H1 (cell line): ENCODE data around the gene INTS6. TPM values are rescaled to one million over a fixed set of nuclear protein-coding genes. Genes with fewer than 3 reads are reported as not detected.

ENCODE experiments used
- CTCF ChIA-PET: fragments of 300-600 bp; sonication (Branson Sonifier 250); formaldehyde crosslinking; loops from one replicate; lab custom pipeline; 2021; ENCODE audit not compliant: partially characterized antibody; lab: Charles Lee
- POLR2A ChIA-PET: fragments of 300-600 bp; sonication (Branson Sonifier 250); formaldehyde crosslinking; loops from one replicate; lab custom pipeline; 2021; ENCODE audit warnings: inconsistent platforms; ENCODE audit not compliant: partially characterized antibody; lab: Charles Lee
- DNase-seq, 2 experiments: peaks; one replicate each; pipeline versions ENCODE4 v3.0.0 to v3.0.0-alpha.2; 2010 to 2022; ENCODE audit warnings: low spot score in 2 of 2, low read depth in 1 of 2, mixed read lengths in 1 of 2
- FAIRE-seq: peaks from 2 replicates; lab custom pipeline; 2011; peaks lifted over from hg19 to GRCh38; lab: Jason Lieb, UNC
- H2AFZ ChIP-seq: 2 replicates; pipeline ENCODE4 v1.8.1; 2012; ENCODE audit warnings: low read length, inconsistent platforms
- H2AK5ac ChIP-seq: 2 replicates; pipeline ENCODE4 v1.6.1; 2013; ENCODE audit warnings: low read depth, low read length
- H2BK120ac ChIP-seq: replicated peaks from 2 replicates; pipeline ENCODE3; 2013; ENCODE audit warnings: low read depth, low read length, inconsistent platforms
- H2BK12ac ChIP-seq: 2 replicates; pipeline ENCODE4 v1.6.1; 2013; ENCODE audit warnings: low read depth, low read length
- H2BK15ac ChIP-seq: 2 replicates; pipeline ENCODE4 v1.6.1; 2013; ENCODE audit warnings: low read length
- H2BK20ac ChIP-seq: 2 replicates; pipeline ENCODE4 v1.6.1; 2013; ENCODE audit warnings: low read length
- H2BK5ac ChIP-seq: 2 replicates; pipeline ENCODE4 v1.6.1; 2013; ENCODE audit warnings: low read depth, low read length
- H3K14ac ChIP-seq: 2 replicates; pipeline ENCODE4 v1.6.1; 2013; ENCODE audit warnings: inconsistent platforms; ENCODE audit not compliant: insufficient read length
- H3K18ac ChIP-seq: 2 replicates; pipeline ENCODE4 v1.6.1; 2013; ENCODE audit warnings: low read length; ENCODE audit errors: extremely low read depth
- H3K23ac ChIP-seq: 2 replicates; pipeline ENCODE4 v1.6.1; 2013; ENCODE audit warnings: inconsistent platforms; ENCODE audit not compliant: insufficient read length
- H3K23me2 ChIP-seq: 2 replicates; pipeline ENCODE4 v1.6.1; 2013; ENCODE audit warnings: low read depth, low read length
- H3K27ac ChIP-seq: 2 replicates; pipeline ENCODE4 v1.6.1; 2011; ENCODE audit warnings: low read depth, low read length, inconsistent platforms
- H3K27me3 ChIP-seq, 4 experiments: replicated peaks in 1 of 4; 1 replicate in 1 of 4; 2 replicates in 3 of 4; pipeline versions ENCODE4 v1.6.1 to v1.8.1; 2011 to 2013; ENCODE audit warnings: low read length in 3 of 4, mild to moderate bottlenecking in 3 of 4, inconsistent platforms in 2 of 4, mixed read lengths in 2 of 4, moderate library complexity in 1 of 4; ENCODE audit not compliant: control insufficient read depth in 3 of 4, insufficient read depth in 3 of 4; ENCODE audit errors: extremely low read depth in 1 of 4
- H3K36me3 ChIP-seq, 4 experiments: 2 replicates each; pipeline versions ENCODE4 v1.6.1 to v1.8.1; 2011 to 2013; ENCODE audit warnings: mild to moderate bottlenecking in 4 of 4, low read length in 3 of 4, moderate library complexity in 2 of 4, control low read depth in 1 of 4, inconsistent platforms in 1 of 4; ENCODE audit not compliant: insufficient read depth in 4 of 4, control insufficient read depth in 2 of 4
- H3K4ac ChIP-seq: replicated peaks from 2 replicates; pipeline ENCODE3; 2013; ENCODE audit warnings: low read length, low read depth, mixed read lengths, inconsistent platforms; ENCODE audit not compliant: insufficient read length
- H3K4me1 ChIP-seq, 4 experiments: replicated peaks in 1 of 4; 1 replicate in 1 of 4; 2 replicates in 3 of 4; pipeline versions ENCODE4 v1.6.1 to v1.8.1; 2011 to 2013; ENCODE audit warnings: low read length in 3 of 4, inconsistent platforms in 2 of 4, mixed read lengths in 1 of 4; ENCODE audit not compliant: insufficient read depth in 4 of 4, control insufficient read depth in 3 of 4
- H3K4me2 ChIP-seq, 2 experiments: 2 replicates each; pipeline versions ENCODE4 v1.6.1 to v1.8.1; 2011 to 2013; ENCODE audit warnings: low read depth in 2 of 2, low read length in 2 of 2, control low read depth in 1 of 2, inconsistent platforms in 1 of 2, mild to moderate bottlenecking in 1 of 2; ENCODE audit not compliant: insufficient read depth in 1 of 2
- H3K4me3 ChIP-seq, 4 experiments: fragments of 200-600, 300-600 bp in 1 of 4; sonication (generic), shearing (Covaris generic), sonication (Bioruptor Twin) in 1 of 4; 2 replicates each; pipeline versions ENCODE4 v1.5.1 to v1.8.1; 2011 to 2016; ENCODE audit warnings: low read length in 4 of 4, low read depth in 3 of 4, control low read depth in 2 of 4, inconsistent platforms in 2 of 4, mild to moderate bottlenecking in 2 of 4, mixed read lengths in 1 of 4, moderate library complexity in 1 of 4; ENCODE audit not compliant: insufficient read depth in 2 of 4; ENCODE audit errors: extremely low read depth in 1 of 4
- H3K56ac ChIP-seq: replicated peaks from 2 replicates; pipeline ENCODE3; 2013; ENCODE audit warnings: low read depth, mild to moderate bottlenecking, mixed read lengths, low read length, inconsistent platforms; ENCODE audit not compliant: insufficient read length
- H3K79me1 ChIP-seq: 2 replicates; pipeline ENCODE4 v1.6.1; 2013; ENCODE audit warnings: low read depth, low read length, control low read depth
- H3K79me2 ChIP-seq, 2 experiments: 2 replicates each; pipeline versions ENCODE4 v1.6.1 to v1.8.1; 2012 to 2013; ENCODE audit warnings: low read length in 2 of 2, mild to moderate bottlenecking in 2 of 2, inconsistent platforms in 1 of 2; ENCODE audit not compliant: insufficient read depth in 2 of 2, control insufficient read depth in 1 of 2
- H3K9ac ChIP-seq, 4 experiments: replicated peaks in 1 of 4; 1 replicate in 1 of 4; 2 replicates in 3 of 4; pipeline versions ENCODE4 v1.6.1 to v1.8.1; 2011 to 2013; ENCODE audit warnings: low read depth in 3 of 4, low read length in 3 of 4, control low read depth in 2 of 4, mild to moderate bottlenecking in 2 of 4, moderate library complexity in 2 of 4, inconsistent platforms in 1 of 4; ENCODE audit errors: extremely low read depth in 1 of 4
- H3K9me3 ChIP-seq, 2 experiments: 2 replicates each; pipeline versions ENCODE4 v1.6.1 to v1.8.1; 2012 to 2013; ENCODE audit warnings: mild to moderate bottlenecking in 2 of 2, moderate library complexity in 2 of 2, control low read depth in 1 of 2, inconsistent platforms in 1 of 2, low read depth in 1 of 2, low read length in 1 of 2, mixed read lengths in 1 of 2; ENCODE audit not compliant: insufficient read depth in 2 of 2
- H4K20me1 ChIP-seq, 2 experiments: replicated peaks in 1 of 2; 2 replicates each; pipeline versions ENCODE3 to v1.8.1; 2011 to 2013; ENCODE audit warnings: inconsistent platforms in 2 of 2, low read length in 2 of 2, mild to moderate bottlenecking in 1 of 2; ENCODE audit not compliant: insufficient read depth in 2 of 2, control insufficient read depth in 1 of 2
- H4K5ac ChIP-seq: 2 replicates; pipeline ENCODE4 v1.6.1; 2013; ENCODE audit warnings: low read length, low read depth, mixed read lengths, inconsistent platforms; ENCODE audit not compliant: insufficient read length
- H4K8ac ChIP-seq: 2 replicates; pipeline ENCODE4 v1.8.0; 2013; ENCODE audit warnings: mild to moderate bottlenecking, moderate library complexity, low read length, inconsistent platforms; ENCODE audit not compliant: insufficient read depth; ENCODE audit errors: extremely low read depth
- H4K91ac ChIP-seq: replicated peaks from 2 replicates; pipeline ENCODE3; 2013; ENCODE audit warnings: low read length, mixed read lengths, inconsistent platforms; ENCODE audit not compliant: insufficient read length
- EGR1 ChIP-seq: IDR thresholded peaks from 2 replicates; pipeline ENCODE4 v1.6.1; 2011; ENCODE audit warnings: low read depth, low read length, borderline replicate concordance
- EP300 ChIP-seq, 2 experiments: IDR thresholded peaks; 1 replicate in 1 of 2; 2 replicates in 1 of 2; pipeline ENCODE4 v1.6.1; 2011 to 2012; ENCODE audit warnings: low read depth in 2 of 2, low read length in 2 of 2, mild to moderate bottlenecking in 2 of 2, borderline replicate concordance in 1 of 2, inconsistent platforms in 1 of 2, moderate library complexity in 1 of 2
- KDM1A ChIP-seq: fragments of 200-600, 300-600 bp; sonication (generic); IDR thresholded peaks from 2 replicates; pipeline ENCODE4 v1.7.1; 2016; ENCODE audit warnings: mild to moderate bottlenecking, low read length, borderline replicate concordance
- NRF1 ChIP-seq: IDR thresholded peaks from 2 replicates; pipeline ENCODE4 v1.6.1; 2011; ENCODE audit warnings: mild to moderate bottlenecking, low read depth, low read length, improper control_type of control experiment
- RNF2 ChIP-seq: fragments of 200-900, 300-1000 bp; sonication (generic); IDR thresholded peaks from 2 replicates; pipeline ENCODE4 v1.7.1; 2016; ENCODE audit warnings: borderline replicate concordance, low read depth, mild to moderate bottlenecking, antibody characterized with exemption, low read length; ENCODE audit not compliant: poor library complexity, severe bottlenecking; ENCODE audit errors: missing control alignments
- polyA plus RNA-seq, 7 experiments: library from polyadenylated mRNA; depleted of rRNA in 3 of 7; stranded (reverse) in 5 of 7; unstranded in 2 of 7; fragments of >200 nt in 5 of 7; fragments of 200-250 nt in 2 of 7; gene quantifications; 1 replicate in 5 of 7; 2 replicates in 1 of 7; 4 replicates in 1 of 7; pipeline versions ENCODE4 v1.2.1 to v1.2.3, GENCODE V29; 2011 to 2013; ENCODE audit warnings: missing spikeins in 2 of 7, mixed read lengths in 2 of 7
- total RNA-seq: library from RNA; stranded (reverse); fragmentation: NEBNext Ultra II Directional; extraction: Animal tissue kit (Norgen Biotek cat#: 25700); gene quantifications from 2 replicates; pipeline ENCODE4 v1.2.1, GENCODE V29; 2021
- TF ChIP-seq, protein P1 (sequence below): IDR thresholded peaks from 2 replicates; pipeline ENCODE4 v1.6.1; 2011; ENCODE audit warnings: low read length, improper control_type of control experiment
- TF ChIP-seq, protein P2 (sequence below): IDR thresholded peaks from 2 replicates; pipeline ENCODE4 v1.6.1; 2012; ENCODE audit warnings: inconsistent platforms
- TF ChIP-seq, protein P3 (sequence below), 3 experiments: IDR thresholded peaks; 1 replicate in 2 of 3; 2 replicates in 1 of 3; pipeline versions ENCODE4 v1.5.1 to v1.6.1; 2011; ENCODE audit warnings: low read length in 3 of 3, mild to moderate bottlenecking in 3 of 3, inconsistent platforms in 2 of 3, low read depth in 1 of 3, moderate library complexity in 1 of 3; ENCODE audit not compliant: insufficient read depth in 1 of 3; ENCODE audit errors: control extremely low read depth in 1 of 3

Gene INTS6
- total and polyA plus RNA-seq, 2 of the 8 experiments (the other 6 are each of a cell fraction or from before 2014, with no cell fraction given) = 12.6 to 42.8 TPM

DNA sequence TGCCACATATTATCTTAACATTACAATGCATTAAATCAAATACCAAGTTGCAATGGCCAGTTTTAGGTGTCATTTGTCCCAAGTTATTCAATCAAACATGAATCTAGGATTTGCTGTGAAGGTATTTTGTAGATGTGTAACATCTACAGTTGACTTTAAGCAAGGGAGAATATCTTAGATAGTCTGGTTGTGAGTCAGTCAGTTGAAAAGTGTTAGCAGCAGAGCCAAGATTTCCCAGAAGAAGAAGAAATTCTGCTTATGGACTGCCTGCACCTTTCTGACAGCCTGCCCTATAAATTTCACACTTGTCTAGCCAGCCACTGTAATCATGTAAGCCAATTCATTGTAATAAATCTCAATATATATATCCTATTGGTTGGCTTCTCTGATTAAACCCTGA lies 41.3 kb upstream of the INTS6 start:
- no peak overlapping the region for H3K27ac ChIP-seq
- H3K27me3 ChIP-seq = no peaks in the 10 kb centered on the region
- H3K4me1 ChIP-seq = no peaks in the 10 kb centered on the region
- H2AK5ac ChIP-seq = no peak overlapping the region
- no peak overlapping the region for H3K56ac ChIP-seq
- no peak overlapping the region for H3K9ac ChIP-seq
- no peak overlapping the region for H2BK5ac ChIP-seq
- DNase-seq = no peak
- no peak overlapping the region for H2AFZ ChIP-seq
- H3K14ac ChIP-seq = no peak overlapping the region
- no peaks in the 10 kb centered on the region for H3K23me2 ChIP-seq
- H3K4ac ChIP-seq = no peak overlapping the region
- no peak overlapping the region for H4K8ac ChIP-seq
- H3K36me3 ChIP-seq = no peaks in the 10 kb centered on the region
- FAIRE-seq = peak; percentile 55
- ChIA-PET POLR2A (no interaction called here), CTCF (no interaction called here)
- no peak overlapping the region for H3K4me3 ChIP-seq
- no peak overlapping the region for H4K91ac ChIP-seq
- H3K23ac ChIP-seq = no peak overlapping the region
- no peaks in the 10 kb centered on the region for H4K20me1 ChIP-seq
- H3K79me2 ChIP-seq = no peaks in the 10 kb centered on the region
- no peak overlapping the region for H3K4me2 ChIP-seq
- no peaks in the 10 kb centered on the region for H3K79me1 ChIP-seq
- H2BK15ac ChIP-seq = no peak overlapping the region
- H3K18ac ChIP-seq = no peak overlapping the region
- H2BK12ac ChIP-seq = no peak overlapping the region
- no peak overlapping the region for H2BK20ac ChIP-seq
- no peak overlapping the region for H2BK120ac ChIP-seq
- no peaks in the 10 kb centered on the region for H3K9me3 ChIP-seq
- H4K5ac ChIP-seq = no peak overlapping the region
- no peak for TF ChIP-seq RNF2
- TF ChIP-seq, protein P1, sequence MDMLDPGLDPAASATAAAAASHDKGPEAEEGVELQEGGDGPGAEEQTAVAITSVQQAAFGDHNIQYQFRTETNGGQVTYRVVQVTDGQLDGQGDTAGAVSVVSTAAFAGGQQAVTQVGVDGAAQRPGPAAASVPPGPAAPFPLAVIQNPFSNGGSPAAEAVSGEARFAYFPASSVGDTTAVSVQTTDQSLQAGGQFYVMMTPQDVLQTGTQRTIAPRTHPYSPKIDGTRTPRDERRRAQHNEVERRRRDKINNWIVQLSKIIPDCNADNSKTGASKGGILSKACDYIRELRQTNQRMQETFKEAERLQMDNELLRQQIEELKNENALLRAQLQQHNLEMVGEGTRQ = no peak
- TF ChIP-seq, protein P2, sequence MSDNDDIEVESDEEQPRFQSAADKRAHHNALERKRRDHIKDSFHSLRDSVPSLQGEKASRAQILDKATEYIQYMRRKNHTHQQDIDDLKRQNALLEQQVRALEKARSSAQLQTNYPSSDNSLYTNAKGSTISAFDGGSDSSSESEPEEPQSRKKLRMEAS = no peak
- no peak for TF ChIP-seq EGR1
- TF ChIP-seq NRF1 = no peak
- TF ChIP-seq, protein P3, sequence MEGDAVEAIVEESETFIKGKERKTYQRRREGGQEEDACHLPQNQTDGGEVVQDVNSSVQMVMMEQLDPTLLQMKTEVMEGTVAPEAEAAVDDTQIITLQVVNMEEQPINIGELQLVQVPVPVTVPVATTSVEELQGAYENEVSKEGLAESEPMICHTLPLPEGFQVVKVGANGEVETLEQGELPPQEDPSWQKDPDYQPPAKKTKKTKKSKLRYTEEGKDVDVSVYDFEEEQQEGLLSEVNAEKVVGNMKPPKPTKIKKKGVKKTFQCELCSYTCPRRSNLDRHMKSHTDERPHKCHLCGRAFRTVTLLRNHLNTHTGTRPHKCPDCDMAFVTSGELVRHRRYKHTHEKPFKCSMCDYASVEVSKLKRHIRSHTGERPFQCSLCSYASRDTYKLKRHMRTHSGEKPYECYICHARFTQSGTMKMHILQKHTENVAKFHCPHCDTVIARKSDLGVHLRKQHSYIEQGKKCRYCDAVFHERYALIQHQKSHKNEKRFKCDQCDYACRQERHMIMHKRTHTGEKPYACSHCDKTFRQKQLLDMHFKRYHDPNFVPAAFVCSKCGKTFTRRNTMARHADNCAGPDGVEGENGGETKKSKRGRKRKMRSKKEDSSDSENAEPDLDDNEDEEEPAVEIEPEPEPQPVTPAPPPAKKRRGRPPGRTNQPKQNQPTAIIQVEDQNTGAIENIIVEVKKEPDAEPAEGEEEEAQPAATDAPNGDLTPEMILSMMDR (IDR thresholded peaks at IDR 0.05; ENCODE audit: control extremely low read depth in 1 of 3, insufficient read depth in 1 of 3, low read depth in 1 of 3, low read length in 3 of 3) = no peak
- no peak for TF ChIP-seq KDM1A
- TF ChIP-seq EP300 (IDR thresholded peaks at IDR 0.05; ENCODE audit: borderline replicate concordance in 1 of 2, low read depth in 2 of 2, low read length in 2 of 2) = no peak
